ENCODE results near the gene RHOB. TPM values are rescaled to one million over a fixed set of nuclear protein-coding genes. Genes with fewer than 3 reads are reported as not detected.
A peak's percentile ranks its signal among the peaks of the same experiment; 100 is the strongest.

The RHOB gene
- total RNA-seq, 1 donor from 2014 or later: 191 TPM

DNA sequence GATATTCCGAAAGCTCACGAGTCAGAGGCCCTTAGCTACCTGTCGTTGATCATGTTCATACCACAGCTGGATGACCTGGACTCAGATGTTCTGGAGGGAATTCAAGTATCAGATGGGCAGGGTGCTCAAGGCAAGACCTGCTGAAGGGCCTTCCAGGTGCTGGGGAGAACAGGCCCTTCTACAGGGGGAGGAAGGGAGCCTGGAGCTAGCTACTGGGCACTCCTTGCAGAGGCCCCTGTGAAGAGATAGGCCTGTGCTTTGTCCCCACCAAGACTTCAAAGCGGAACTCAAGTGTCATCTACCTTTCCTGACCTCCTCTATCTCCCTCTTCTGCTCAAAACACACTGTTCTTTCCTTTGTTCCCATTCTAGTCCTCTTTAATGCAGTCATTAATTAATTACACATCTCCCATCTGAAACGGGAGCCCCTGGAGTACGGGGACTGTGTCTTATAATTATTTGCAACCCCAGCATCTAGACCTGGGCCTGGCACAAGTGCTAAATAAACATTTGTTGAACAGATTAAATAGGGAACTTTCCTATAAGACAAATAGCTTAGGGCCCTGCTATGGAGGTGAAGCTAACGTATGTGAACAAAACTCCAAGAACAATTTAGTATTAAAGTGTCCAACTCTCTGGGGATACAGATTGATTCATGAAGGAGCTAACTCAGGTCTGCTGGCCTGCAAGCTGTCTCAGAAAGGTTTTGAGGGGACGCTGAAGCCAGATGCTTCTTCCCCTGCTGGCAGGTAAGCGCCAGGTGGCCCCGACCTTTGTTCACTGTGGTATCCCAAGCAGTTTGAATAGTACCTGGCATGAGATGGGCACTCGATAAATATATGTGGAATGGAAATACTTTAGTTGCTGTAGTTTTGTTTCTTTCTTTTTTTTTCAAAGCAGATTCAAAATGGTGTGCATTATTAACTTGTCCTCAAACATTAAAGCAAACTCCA, 22.0 kb downstream of the RHOB start:
- H3K4me3 ChIP-seq: no peak overlapping the region
- ATAC-seq: no peak
- DNase-seq: peak; percentile 39
- no peaks in the 10 kb centered on the region for H3K4me1 ChIP-seq
- TF ChIP-seq, protein P1, sequence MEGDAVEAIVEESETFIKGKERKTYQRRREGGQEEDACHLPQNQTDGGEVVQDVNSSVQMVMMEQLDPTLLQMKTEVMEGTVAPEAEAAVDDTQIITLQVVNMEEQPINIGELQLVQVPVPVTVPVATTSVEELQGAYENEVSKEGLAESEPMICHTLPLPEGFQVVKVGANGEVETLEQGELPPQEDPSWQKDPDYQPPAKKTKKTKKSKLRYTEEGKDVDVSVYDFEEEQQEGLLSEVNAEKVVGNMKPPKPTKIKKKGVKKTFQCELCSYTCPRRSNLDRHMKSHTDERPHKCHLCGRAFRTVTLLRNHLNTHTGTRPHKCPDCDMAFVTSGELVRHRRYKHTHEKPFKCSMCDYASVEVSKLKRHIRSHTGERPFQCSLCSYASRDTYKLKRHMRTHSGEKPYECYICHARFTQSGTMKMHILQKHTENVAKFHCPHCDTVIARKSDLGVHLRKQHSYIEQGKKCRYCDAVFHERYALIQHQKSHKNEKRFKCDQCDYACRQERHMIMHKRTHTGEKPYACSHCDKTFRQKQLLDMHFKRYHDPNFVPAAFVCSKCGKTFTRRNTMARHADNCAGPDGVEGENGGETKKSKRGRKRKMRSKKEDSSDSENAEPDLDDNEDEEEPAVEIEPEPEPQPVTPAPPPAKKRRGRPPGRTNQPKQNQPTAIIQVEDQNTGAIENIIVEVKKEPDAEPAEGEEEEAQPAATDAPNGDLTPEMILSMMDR (IDR thresholded peaks at IDR 0.05): no peak
- H3K27ac ChIP-seq: no peak overlapping the region
- intact Hi-C loops (cut with DNase I): no loop called here
- H3K36me3 ChIP-seq: no peaks in the 10 kb centered on the region
- no peaks in the 10 kb centered on the region for H3K27me3 ChIP-seq
- no peaks in the 10 kb centered on the region for H3K9me3 ChIP-seq

DNA sequence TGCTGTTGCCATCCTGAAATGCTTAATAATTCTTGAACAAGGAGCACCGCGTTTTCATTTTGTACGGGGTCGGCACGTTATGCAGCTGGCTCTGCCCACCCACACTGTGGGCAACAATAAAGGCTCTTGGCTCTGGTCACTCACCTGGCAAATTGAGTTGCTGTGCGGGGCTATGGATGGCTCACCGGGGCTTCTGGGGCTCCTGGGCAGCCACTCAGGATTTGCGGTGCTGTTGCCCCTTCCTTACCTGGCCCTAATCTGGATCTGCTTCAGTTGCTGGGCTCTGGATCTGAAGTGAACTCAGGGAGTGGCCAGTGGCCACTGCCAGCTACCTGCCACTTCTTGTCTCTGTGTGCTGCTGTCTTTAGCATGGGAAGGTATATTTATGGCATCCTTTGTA, 22.7 kb downstream of the RHOB start:
- TF ChIP-seq, protein P1 (IDR thresholded peaks at IDR 0.05): no peak
- ATAC-seq (no peak), DNase-seq (peak; percentile 18)
- Histone ChIP-seq H3K27me3 (no peaks in the 10 kb centered on the region), H3K27ac (no peak overlapping the region), H3K4me3 (no peak overlapping the region), H3K9me3 (no peaks in the 10 kb centered on the region), H3K4me1 (no peaks in the 10 kb centered on the region), H3K36me3 (no peaks in the 10 kb centered on the region)
- intact Hi-C loops (cut with DNase I): no loop called here

DNA sequence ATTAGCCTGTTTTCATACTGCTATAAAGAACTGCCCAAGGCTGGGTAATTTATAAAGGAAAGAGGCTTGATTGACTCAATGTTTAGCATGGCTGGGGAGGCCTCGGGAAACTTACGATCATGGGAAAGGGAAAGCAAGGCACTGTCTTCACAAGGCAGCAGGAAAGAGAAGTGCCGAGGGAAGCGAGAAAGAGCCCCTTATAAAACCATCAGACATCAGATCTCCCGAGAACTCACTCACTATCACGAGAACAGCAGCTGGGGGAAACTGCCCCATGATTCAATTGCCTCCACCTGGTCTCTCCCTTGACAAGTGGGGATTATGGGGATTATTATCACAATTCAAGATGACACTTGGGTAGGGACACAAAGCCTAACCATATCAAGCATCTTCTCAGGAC, 23.3 kb downstream of the RHOB start:
- TF ChIP-seq, protein P1 (IDR thresholded peaks at IDR 0.05): no peak
- Histone ChIP-seq H3K4me3 (no peak overlapping the region), H3K4me1 (no peaks in the 10 kb centered on the region), H3K9me3 (no peaks in the 10 kb centered on the region), H3K36me3 (no peaks in the 10 kb centered on the region), H3K27me3 (no peaks in the 10 kb centered on the region), H3K27ac (no peak overlapping the region)
- no peak for ATAC-seq
- intact Hi-C loops (cut with DNase I): no loop called here
- DNase-seq: peak; percentile 8

DNA sequence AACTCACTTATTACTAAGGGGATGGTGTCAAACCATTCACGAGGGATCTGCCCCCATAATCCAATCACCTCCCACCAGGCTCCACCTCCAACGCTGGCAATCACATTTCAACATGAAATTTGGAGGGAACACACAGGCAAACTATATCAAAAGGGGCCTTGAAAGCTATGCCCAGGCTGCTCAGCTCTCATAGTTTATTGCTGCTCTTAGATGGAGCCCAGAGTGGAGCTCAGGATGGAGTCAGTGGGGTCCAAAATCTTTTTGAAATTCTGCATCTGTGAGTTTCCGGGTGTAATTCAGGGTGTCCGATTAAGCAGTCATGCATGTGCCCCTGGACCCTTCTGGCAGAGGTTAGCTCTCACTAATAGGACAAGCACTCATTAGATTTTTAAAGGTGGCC, 24.3 kb downstream of the RHOB start:
- H3K36me3 ChIP-seq: no peaks in the 10 kb centered on the region
- H3K27ac ChIP-seq: no peak overlapping the region
- intact Hi-C loops (cut with DNase I): no loop called here
- no peak overlapping the region for H3K4me3 ChIP-seq
- H3K9me3 ChIP-seq: no peaks in the 10 kb centered on the region
- TF ChIP-seq, protein P1 (IDR thresholded peaks at IDR 0.05): no peak
- no peaks in the 10 kb centered on the region for H3K27me3 ChIP-seq
- no peaks in the 10 kb centered on the region for H3K4me1 ChIP-seq
- no peak for DNase-seq
- ATAC-seq: no peak

DNA sequence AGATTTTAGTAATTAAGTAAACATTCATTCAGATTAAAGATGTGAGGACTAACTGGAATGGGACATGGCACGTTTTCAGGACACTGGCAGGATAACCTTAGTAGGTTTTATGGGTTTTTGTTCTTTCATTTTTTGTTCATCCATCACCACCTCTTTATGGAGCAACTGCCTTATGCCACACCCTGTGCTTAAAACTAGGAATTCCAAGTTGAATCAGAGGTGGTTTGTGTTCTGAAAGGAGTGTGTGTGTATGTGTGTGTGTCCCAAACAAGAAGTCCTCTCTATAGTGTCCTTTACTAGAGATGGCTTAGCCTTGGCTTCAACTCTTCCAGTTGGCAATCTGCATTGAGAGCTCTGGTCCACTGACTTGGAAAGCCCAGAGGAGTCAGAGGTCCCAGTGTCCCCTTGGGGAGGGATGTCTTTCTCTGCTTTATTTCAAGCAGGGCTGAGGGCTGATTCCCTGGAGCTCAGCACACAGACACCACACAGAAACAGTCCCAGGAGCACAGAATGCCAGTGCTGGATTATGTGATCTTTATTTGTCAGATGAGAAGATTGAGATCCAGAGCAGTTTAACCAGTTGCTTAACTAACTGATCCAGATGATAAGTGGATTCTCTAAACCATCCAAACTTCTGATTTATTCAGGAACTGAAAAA, 25.2 kb downstream of the RHOB start:
- Histone ChIP-seq H3K4me1 (no peaks in the 10 kb centered on the region), H3K27me3 (no peaks in the 10 kb centered on the region), H3K4me3 (no peak overlapping the region), H3K9me3 (no peaks in the 10 kb centered on the region), H3K27ac (no peak overlapping the region), H3K36me3 (no peaks in the 10 kb centered on the region)
- TF ChIP-seq, protein P1 (IDR thresholded peaks at IDR 0.05): no peak
- DNase-seq: no peak
- intact Hi-C loops (cut with DNase I): no loop called here
- ATAC-seq: no peak

Data from upper lobe of right lung (tissue), 1 donor.